Smooth muscle cell (in vitro differentiated cells): ENCODE results near the gene WSB2. TPM values are rescaled to one million over a fixed set of nuclear protein-coding genes. Genes with fewer than 3 reads are reported as not detected.

ENCODE experiments used
- DNase-seq: peaks from one replicate; lab custom pipeline; 2025; ENCODE audit not compliant: unreplicated experiment; lab: John Stamatoyannopoulos, UW
- H2AFZ ChIP-seq: fragments of 200-600 bp; sonication (generic); 2 replicates; pipeline ENCODE4 v1.6.0; 2016; ENCODE audit warnings: antibody characterized with exemption, low read depth, mild to moderate bottlenecking
- H3F3A ChIP-seq: fragments of 200-600 bp; sonication (generic); 2 replicates; pipeline ENCODE4 v1.6.0; 2017; ENCODE audit warnings: antibody characterized with exemption, low read depth
- H3K27ac ChIP-seq: fragments of 200-600 bp; sonication (generic); 2 replicates; pipeline ENCODE4 v1.5.1; 2016; ENCODE audit warnings: low read depth, mild to moderate bottlenecking
- H3K27me3 ChIP-seq: fragments of 200-600 bp; sonication (generic); 2 replicates; pipeline ENCODE4 v1.6.1; 2016; ENCODE audit warnings: low read depth, mild to moderate bottlenecking
- H3K36me3 ChIP-seq: fragments of 200-600 bp; sonication (generic); 2 replicates; pipeline ENCODE4 v1.5.1; 2016; ENCODE audit warnings: low read depth
- H3K4me1 ChIP-seq: fragments of 200-600 bp; sonication (generic); 2 replicates; pipeline ENCODE4 v1.5.1; 2016; ENCODE audit warnings: low read depth
- H3K4me2 ChIP-seq: fragments of 200-600 bp; sonication (generic); 2 replicates; pipeline ENCODE4 v1.6.0; 2016; ENCODE audit warnings: mild to moderate bottlenecking
- H3K4me3 ChIP-seq: fragments of 200-600 bp; sonication (generic); 2 replicates; pipeline ENCODE4 v1.5.1; 2016; ENCODE audit warnings: mild to moderate bottlenecking
- H3K79me2 ChIP-seq: fragments of 200-600 bp; sonication (generic); 2 replicates; pipeline ENCODE4 v1.6.0; 2016; ENCODE audit warnings: low read depth, mild to moderate bottlenecking
- H3K9ac ChIP-seq: fragments of 200-600 bp; sonication (generic); 2 replicates; pipeline ENCODE4 v1.6.0; 2016; ENCODE audit warnings: low read depth
- H3K9me3 ChIP-seq: fragments of 200-600 bp; sonication (generic); replicated peaks from 2 replicates; pipeline ENCODE4 v1.5.1; 2016; ENCODE audit warnings: low read depth
- H4K20me1 ChIP-seq: fragments of 200-600 bp; sonication (generic); 2 replicates; pipeline ENCODE4 v1.6.0; 2016; ENCODE audit warnings: low read depth
- WGBS: methylation state at CpG from one replicate; pipeline ENCODE4 v1.1.7; 2016; ENCODE audit warnings: low lambda C conversion rate; 5-methylcytosine and 5-hydroxymethylcytosine counted together
- polyA plus RNA-seq: library from polyadenylated mRNA; unstranded; fragments of >200 nt; fragmentation: Nextera tagmentation; extraction: Ambion mirVana; gene quantifications from 2 replicates; pipeline ENCODE4 v1.2.1, GENCODE V29; 2016
- total RNA-seq: library from RNA; depleted of rRNA; stranded (reverse); fragments of >200 nt; gene quantifications from 2 replicates; pipeline ENCODE4 v1.2.3, GENCODE V29; 2014
- TF ChIP-seq, protein P1 (sequence below): fragments of 200-600 bp; sonication (generic); IDR thresholded peaks from 2 replicates; pipeline ENCODE4 v1.5.1; 2017; ENCODE audit warnings: borderline replicate concordance, mild to moderate bottlenecking, antibody characterized with exemption; ENCODE audit not compliant: insufficient read depth, poor library complexity, severe bottlenecking

The WSB2 gene
- total and polyA plus RNA-seq, 2 experiments from 2014 or later, result 48.1 to 78.2 TPM

DNA sequence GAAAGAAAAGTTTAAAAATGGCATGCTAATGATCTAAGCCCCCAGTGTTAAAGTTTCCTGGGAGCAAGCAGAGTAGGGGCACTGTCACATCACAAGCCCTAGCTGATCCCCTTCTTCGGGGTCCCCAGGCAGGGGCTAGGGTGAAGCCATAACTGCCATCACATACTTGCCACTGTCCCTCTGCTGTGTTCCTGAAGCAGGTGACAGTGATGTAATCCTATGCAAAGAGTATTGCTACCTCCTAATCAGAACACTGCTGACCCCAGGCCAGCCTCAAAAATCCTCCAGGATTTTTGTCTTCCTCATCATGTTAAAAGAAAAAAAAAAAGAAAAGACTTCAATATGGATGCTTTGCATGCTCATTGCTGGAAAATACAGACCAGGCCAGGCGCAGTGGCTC is 45.7 kb downstream of the WSB2 start:
- Histone ChIP-seq H3K79me2 (peaks cover 7% of the 10 kb centered on the region), H3K27ac (no peak overlapping the region), H3K9me3 (no peaks in the 10 kb centered on the region), H2AFZ (no peak overlapping the region), H3K4me3 (no peak overlapping the region), H3F3A (no peaks in the 10 kb centered on the region), H3K9ac (no peak overlapping the region), H3K4me2 (no peak overlapping the region), H3K4me1 (peaks cover 10% of the 10 kb centered on the region), H3K27me3 (no peaks in the 10 kb centered on the region), H4K20me1 (no peaks in the 10 kb centered on the region), H3K36me3 (no peaks in the 10 kb centered on the region)
- DNase-seq, result no peak
- WGBS, result 95% methylated on average over 2 of the region's 2 CpGs
- TF ChIP-seq, protein P1, sequence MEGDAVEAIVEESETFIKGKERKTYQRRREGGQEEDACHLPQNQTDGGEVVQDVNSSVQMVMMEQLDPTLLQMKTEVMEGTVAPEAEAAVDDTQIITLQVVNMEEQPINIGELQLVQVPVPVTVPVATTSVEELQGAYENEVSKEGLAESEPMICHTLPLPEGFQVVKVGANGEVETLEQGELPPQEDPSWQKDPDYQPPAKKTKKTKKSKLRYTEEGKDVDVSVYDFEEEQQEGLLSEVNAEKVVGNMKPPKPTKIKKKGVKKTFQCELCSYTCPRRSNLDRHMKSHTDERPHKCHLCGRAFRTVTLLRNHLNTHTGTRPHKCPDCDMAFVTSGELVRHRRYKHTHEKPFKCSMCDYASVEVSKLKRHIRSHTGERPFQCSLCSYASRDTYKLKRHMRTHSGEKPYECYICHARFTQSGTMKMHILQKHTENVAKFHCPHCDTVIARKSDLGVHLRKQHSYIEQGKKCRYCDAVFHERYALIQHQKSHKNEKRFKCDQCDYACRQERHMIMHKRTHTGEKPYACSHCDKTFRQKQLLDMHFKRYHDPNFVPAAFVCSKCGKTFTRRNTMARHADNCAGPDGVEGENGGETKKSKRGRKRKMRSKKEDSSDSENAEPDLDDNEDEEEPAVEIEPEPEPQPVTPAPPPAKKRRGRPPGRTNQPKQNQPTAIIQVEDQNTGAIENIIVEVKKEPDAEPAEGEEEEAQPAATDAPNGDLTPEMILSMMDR, result no peak

DNA sequence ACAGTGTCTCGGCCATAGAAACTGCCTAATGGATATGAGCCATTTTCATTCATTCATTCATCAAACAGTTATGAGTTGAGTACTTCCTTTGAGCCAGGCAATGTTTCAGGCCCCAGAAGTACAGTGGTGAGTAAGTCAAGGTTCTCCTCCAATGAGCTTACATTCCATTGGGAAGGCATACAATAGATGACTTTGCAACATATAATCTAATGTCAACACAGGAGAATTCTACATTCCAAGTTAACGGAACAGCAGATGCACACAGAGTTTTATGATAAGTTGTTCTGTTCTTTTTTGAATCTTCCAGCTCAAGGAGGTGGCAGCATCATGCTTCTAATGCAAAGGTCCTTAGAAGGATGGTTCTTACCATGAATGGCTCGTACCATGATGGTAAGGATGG is 47.7 kb downstream of the WSB2 start:
- Histone ChIP-seq H3K4me1 (peaks cover 10% of the 10 kb centered on the region), H3K36me3 (no peaks in the 10 kb centered on the region), H2AFZ (no peak overlapping the region), H3K4me2 (no peak overlapping the region), H3K9ac (no peak overlapping the region), H3K79me2 (peaks cover 7% of the 10 kb centered on the region), H3K9me3 (no peaks in the 10 kb centered on the region), H3K4me3 (no peak overlapping the region), H3F3A (no peaks in the 10 kb centered on the region), H3K27ac (no peak overlapping the region), H4K20me1 (no peaks in the 10 kb centered on the region), H3K27me3 (no peaks in the 10 kb centered on the region)
- TF ChIP-seq, protein P1, result no peak
- 93% methylated on average over 3 of the region's 3 CpGs for WGBS
- no peak for DNase-seq

DNA sequence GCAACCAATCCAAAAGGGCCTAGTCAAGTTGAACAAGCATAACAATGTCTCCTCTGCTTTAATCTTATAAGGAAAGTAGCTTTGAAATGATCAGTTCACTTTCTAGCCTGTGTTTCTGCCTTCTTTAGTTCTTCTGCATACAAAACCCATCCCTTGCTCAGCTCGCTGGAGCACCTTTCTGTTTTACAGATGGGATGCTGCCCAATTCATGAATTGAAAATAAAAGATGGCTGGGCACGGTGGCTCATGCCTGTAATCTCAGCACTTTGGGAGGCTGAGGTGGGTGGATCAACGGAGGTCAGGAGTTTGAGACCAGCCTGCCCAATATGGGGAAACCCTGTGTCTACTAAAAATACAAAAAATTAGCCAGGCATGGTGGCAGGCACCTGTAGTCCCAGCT is 49.0 kb downstream of the WSB2 start:
- Histone ChIP-seq H4K20me1 (no peaks in the 10 kb centered on the region), H3K4me3 (no peak overlapping the region), H3K9ac (no peak overlapping the region), H3K36me3 (no peaks in the 10 kb centered on the region), H2AFZ (no peak overlapping the region), H3K79me2 (peaks cover under 1% of the 10 kb centered on the region), H3F3A (no peaks in the 10 kb centered on the region), H3K4me1 (peaks cover 4% of the 10 kb centered on the region), H3K9me3 (no peaks in the 10 kb centered on the region), H3K27me3 (no peaks in the 10 kb centered on the region), H3K4me2 (no peak overlapping the region), H3K27ac (no peak overlapping the region)
- DNase-seq, result no peak
- TF ChIP-seq, protein P1, result no peak
- WGBS, result 92% methylated on average over 3 of the region's 3 CpGs

DNA sequence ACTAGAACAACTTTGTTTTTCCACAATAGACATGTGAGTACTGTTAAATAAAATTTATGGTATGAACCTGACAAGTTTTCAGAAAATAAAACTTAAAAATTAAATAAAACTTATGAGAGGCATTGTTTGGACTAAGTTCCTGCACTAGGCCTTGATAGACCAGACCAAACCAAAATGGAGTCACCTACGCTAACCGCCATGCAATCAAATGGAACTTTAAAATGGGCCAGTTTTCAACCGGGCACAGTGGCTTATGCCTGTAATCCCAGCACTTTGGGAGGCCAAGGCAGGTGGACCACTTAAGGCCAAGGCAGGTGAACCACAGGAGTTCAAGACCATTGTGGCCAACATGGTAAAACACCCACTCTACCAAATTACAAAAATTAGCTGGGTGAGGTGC is 49.6 kb downstream of the WSB2 start:
- H3K79me2 ChIP-seq, result no peaks in the 10 kb centered on the region
- H3F3A ChIP-seq, result no peaks in the 10 kb centered on the region
- H4K20me1 ChIP-seq, result no peaks in the 10 kb centered on the region
- no peaks in the 10 kb centered on the region for H3K36me3 ChIP-seq
- H3K9ac ChIP-seq, result no peak overlapping the region
- H3K4me2 ChIP-seq, result no peak overlapping the region
- TF ChIP-seq, protein P1, result no peak
- WGBS, result 97% methylated on average over 3 of the region's 3 CpGs
- no peaks in the 10 kb centered on the region for H3K9me3 ChIP-seq
- no peak overlapping the region for H3K4me3 ChIP-seq
- H2AFZ ChIP-seq, result no peak overlapping the region
- no peaks in the 10 kb centered on the region for H3K27me3 ChIP-seq
- DNase-seq, result no peak
- peaks cover 4% of the 10 kb centered on the region for H3K4me1 ChIP-seq
- H3K27ac ChIP-seq, result no peak overlapping the region
